Esophagus squamous epithelium (tissue), 4 donors: ENCODE measurements around the gene AIDA.

Source experiments
- CTCF ChIP-seq, 6 experiments: fragments of 450-650 bp in 4 of 6; fragments of 200-600 bp in 2 of 6; sonication (generic) in 2 of 6; IDR thresholded peaks; one replicate each; pipeline ENCODE4 v1.5.1; 2016 to 2019; ENCODE audit warnings: antibody characterized with exemption in 6 of 6, mild to moderate bottlenecking in 4 of 6, moderate library complexity in 4 of 6
- POLR2A ChIP-seq, 4 donors: fragments of 450-650 bp; IDR thresholded peaks; one replicate each; pipeline ENCODE4 v1.6.1; 2017; ENCODE audit warnings: antibody characterized with exemption in 4 of 4, mild to moderate bottlenecking in 4 of 4, moderate library complexity in 3 of 4

GRCh38 chr1:222631611-222632208 is 80.6 kb downstream of the AIDA start:
- TF ChIP-seq CTCF (IDR thresholded peaks at IDR 0.05) (no peak), POLR2A (IDR thresholded peaks at IDR 0.05) (no peak)
